ENCODE measurements around the gene HMX1. TPM values are rescaled to one million over a fixed set of nuclear protein-coding genes. Genes with fewer than 3 reads are reported as not detected.

Gene HMX1
- total RNA-seq, 6 experiments from 2014 or later: not detected

DNA sequence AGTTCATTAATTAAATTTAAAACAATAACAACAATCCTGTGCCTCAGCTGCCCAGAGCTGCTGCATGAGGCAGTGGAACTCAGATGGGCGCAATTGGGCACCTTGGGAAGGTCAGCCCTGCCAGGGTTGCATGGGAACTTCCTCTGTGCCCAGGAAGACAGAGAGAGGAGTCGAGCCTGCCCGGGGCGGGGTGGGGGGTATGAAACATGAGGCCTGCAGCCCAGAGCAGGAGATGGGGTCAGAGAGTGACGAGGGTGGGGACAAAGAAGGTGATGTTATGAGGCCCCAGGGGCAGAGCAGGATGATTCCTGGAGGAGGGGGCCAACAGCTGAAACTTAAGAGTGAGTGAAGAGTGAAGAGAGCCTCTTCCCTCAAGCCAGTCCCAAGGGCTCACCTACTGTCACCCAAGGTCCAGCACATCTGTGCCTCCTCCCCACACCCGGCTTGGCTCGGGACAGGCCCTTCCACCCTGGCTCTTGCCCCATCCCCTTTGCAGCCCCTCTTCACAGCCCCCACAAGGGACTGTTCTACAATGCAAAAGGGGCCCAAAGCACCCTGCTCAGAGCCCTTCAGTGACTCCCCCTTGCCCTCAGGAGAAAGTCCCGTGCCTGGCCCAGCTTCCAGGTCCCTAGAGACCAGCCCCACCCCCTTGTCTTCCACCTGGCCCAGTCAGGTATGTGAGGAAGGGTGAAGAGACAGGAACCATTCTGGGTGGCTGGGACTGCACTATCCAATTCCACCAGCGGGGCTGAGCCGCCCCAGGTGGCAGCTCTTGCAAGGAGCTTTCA is 31.4 kb downstream of the HMX1 start:
- Histone ChIP-seq H3K4me1 (no peaks in the 10 kb centered on the region), H3K27ac (no peak overlapping the region), H3K4me3 (no peak overlapping the region), H3K27me3 (no peaks in the 10 kb centered on the region), H3K9me3 (no peaks in the 10 kb centered on the region), H3K36me3 (no peaks in the 10 kb centered on the region)
- ATAC-seq (no peak), DNase-seq (peak; percentile 6 to 37 (median 28))
- intact Hi-C loops (cut with DNase I): no loop called here
- 59% methylated on average over 8 of the region's 10 CpGs for WGBS (ENCODE audit: insufficient coverage, low coverage, low lambda C conversion rate, missing lambda C conversion rate)
- TF ChIP-seq POLR2A (IDR thresholded peaks at IDR 0.05): no peak
- TF ChIP-seq, protein P1, sequence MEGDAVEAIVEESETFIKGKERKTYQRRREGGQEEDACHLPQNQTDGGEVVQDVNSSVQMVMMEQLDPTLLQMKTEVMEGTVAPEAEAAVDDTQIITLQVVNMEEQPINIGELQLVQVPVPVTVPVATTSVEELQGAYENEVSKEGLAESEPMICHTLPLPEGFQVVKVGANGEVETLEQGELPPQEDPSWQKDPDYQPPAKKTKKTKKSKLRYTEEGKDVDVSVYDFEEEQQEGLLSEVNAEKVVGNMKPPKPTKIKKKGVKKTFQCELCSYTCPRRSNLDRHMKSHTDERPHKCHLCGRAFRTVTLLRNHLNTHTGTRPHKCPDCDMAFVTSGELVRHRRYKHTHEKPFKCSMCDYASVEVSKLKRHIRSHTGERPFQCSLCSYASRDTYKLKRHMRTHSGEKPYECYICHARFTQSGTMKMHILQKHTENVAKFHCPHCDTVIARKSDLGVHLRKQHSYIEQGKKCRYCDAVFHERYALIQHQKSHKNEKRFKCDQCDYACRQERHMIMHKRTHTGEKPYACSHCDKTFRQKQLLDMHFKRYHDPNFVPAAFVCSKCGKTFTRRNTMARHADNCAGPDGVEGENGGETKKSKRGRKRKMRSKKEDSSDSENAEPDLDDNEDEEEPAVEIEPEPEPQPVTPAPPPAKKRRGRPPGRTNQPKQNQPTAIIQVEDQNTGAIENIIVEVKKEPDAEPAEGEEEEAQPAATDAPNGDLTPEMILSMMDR (IDR thresholded peaks at IDR 0.05): no peak

DNA sequence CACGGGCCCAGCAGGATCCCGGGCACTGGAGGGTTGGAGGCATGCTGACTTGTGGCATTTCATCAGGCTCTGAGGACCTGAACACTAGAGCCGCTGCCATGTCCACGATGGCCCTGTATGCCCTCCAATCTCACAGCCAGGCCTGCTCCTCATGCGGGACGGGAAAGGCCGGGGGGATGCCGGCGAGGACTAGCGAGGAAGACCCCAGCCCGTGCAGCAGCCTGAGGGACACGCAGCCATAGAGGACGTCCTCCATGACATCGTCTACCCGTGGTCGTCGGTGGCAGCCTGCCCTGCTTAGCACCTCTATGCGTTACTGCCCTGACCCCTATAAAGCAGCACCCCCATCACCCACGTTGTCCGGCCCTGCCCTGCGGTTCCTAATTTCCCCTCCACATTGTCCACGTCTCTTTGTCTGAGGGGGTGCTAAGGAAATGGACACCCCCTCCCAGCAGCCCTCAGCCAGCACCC is 32.6 kb downstream of the HMX1 start:
- Histone ChIP-seq H3K27ac (no peak overlapping the region), H3K36me3 (no peaks in the 10 kb centered on the region), H3K4me1 (no peaks in the 10 kb centered on the region), H3K9me3 (no peaks in the 10 kb centered on the region), H3K27me3 (no peaks in the 10 kb centered on the region), H3K4me3 (no peak overlapping the region)
- TF ChIP-seq POLR2A (IDR thresholded peaks at IDR 0.05): no peak
- TF ChIP-seq, protein P1 (IDR thresholded peaks at IDR 0.05): no peak
- WGBS (ENCODE audit: insufficient coverage, low coverage, low lambda C conversion rate, missing lambda C conversion rate): 51% methylated on average over 5 of the region's 22 CpGs
- peak in 2 of 3 donors; percentile 7 to 19 for DNase-seq
- no peak for ATAC-seq
- intact Hi-C loops (cut with DNase I): no loop called here

DNA sequence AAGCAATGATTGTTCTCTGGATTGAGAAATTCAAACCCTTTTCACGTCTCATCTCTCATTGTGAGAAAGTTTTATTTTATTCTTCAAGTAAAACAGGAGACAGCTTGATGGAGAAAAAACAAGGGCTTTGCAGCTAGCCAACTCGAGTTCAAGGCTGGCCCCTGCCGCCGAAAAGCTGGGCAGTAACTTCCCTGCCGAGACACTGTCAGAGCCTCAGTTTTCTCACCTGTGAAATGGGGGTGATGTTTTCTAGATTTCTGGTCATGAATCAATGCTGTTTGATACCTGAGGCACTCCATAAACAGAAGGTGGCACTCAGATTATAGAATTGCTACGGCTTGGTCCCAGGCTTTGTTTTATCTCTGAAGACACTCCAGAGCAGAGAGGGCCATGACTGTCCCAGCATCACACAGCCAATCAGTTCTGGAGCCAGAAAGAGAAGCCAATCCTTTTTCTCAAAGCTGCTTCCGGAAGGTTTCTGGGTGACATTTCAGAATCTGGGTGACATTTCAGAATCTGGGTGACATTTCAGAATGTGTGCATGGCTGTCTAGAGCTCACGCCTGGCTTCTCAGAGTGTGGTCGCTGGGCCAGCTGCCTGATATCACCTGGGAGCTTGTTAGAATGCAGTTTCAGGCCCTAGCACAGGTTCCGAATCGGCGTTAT is 33.2 kb downstream of the HMX1 start:
- no peak overlapping the region for H3K27ac ChIP-seq
- intact Hi-C loops (cut with DNase I): no loop called here
- WGBS (ENCODE audit: insufficient coverage, low coverage, low lambda C conversion rate, missing lambda C conversion rate): 55% methylated on average over 6 of the region's 12 CpGs
- peak in 1 of 3 donors; percentile 7 for DNase-seq
- no peaks in the 10 kb centered on the region for H3K4me1 ChIP-seq
- no peaks in the 10 kb centered on the region for H3K27me3 ChIP-seq
- H3K36me3 ChIP-seq: no peaks in the 10 kb centered on the region
- TF ChIP-seq, protein P1 (IDR thresholded peaks at IDR 0.05): no peak
- TF ChIP-seq POLR2A (IDR thresholded peaks at IDR 0.05): no peak
- H3K4me3 ChIP-seq: no peak overlapping the region
- no peaks in the 10 kb centered on the region for H3K9me3 ChIP-seq
- no peak for ATAC-seq

DNA sequence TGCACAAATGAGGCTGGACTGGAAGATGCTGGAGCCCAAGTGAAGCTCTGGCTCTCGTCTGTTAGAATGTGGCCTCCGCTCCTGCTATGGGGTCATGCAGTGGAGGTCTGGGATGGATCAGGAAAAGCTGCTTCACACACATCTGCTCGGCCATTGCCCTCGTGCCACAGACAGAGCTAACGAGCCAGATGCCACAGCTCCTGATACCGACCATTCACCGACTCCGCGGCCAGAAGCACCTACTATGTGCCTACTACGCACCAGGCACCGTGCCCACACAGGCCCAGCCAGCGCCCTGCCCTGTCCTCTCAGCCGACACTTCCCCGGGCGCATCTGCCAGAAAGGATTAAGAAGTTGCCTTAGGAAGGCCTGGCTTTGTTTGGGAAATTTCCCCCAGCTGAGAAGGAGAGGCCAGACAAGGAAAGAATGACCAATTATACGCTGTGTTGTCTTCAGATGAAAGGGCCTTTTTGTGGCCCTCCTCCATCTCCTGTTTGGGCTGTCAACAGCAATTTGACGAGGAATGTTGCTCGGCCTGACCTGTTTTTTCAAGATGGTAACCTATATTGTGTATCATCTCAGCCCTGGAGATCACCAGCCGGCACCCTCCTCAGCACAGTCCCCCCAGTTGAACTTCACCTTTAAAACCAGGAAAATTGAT is 34.3 kb downstream of the HMX1 start:
- H3K9me3 ChIP-seq: no peaks in the 10 kb centered on the region
- intact Hi-C loops (cut with DNase I): no loop called here
- no peaks in the 10 kb centered on the region for H3K4me1 ChIP-seq
- no peak overlapping the region for H3K27ac ChIP-seq
- no peak for TF ChIP-seq POLR2A (IDR thresholded peaks at IDR 0.05)
- TF ChIP-seq, protein P1 (IDR thresholded peaks at IDR 0.05): no peak
- no peak overlapping the region for H3K4me3 ChIP-seq
- WGBS (ENCODE audit: insufficient coverage, low coverage, low lambda C conversion rate, missing lambda C conversion rate): 36% methylated on average over 15 of the region's 19 CpGs
- H3K27me3 ChIP-seq: no peaks in the 10 kb centered on the region
- DNase-seq (peak in 2 of 3 donors; percentile 9 to 37), ATAC-seq (no peak)
- H3K36me3 ChIP-seq: no peaks in the 10 kb centered on the region
